ENCODE data around the gene ADCK2. TPM values are rescaled to one million over a fixed set of nuclear protein-coding genes. Genes with fewer than 3 reads are reported as not detected.
"Not testable (repeated sequence)": the region's sequence is repeated elsewhere in the genome, so short reads cannot be mapped to it uniquely, and the experiment has no call there.

The ADCK2 gene
- total RNA-seq, 2 experiments from 2014 or later = 23.3 to 23.9 TPM

DNA sequence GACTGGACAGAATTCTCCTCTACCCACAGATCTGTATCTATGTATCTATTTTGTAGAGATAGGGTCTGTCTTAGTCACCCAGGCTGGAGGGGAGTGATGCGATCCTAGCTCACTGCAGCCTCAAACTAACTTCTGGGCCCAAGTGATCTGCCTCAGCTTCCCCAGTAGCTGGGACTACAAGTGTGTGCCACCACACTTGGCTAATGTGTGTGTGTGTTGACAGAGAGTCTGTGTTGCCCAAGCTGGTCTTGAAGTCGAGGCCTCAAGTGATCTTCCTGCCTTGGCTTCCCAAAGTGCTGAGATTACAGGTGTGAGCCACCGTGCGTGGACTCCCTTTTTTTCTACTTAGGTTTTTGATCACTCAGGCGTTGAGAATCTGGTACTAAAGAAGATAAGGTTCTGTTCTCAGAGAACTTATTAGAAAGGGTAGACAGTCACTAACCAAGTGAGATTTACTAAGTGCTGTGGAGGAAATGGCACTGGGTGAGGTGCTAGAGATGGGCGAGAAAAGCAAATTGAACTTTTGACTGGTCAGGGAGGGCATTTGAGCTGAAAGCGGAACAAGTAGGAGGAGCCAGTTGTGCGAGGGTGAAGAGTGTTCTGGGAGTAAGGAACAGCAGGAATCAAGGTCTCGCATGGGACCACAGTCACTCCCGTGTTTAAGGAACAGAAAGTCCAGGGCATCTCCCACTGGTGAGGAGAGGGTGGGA is 41.7 kb downstream of the ADCK2 start:
- Mint-ChIP-seq H3K36me3 (peaks cover 32% of the 10 kb centered on the region), H3K27me3 (no peaks in the 10 kb centered on the region), H3K4me1 (peaks cover under 1% of the 10 kb centered on the region)

DNA sequence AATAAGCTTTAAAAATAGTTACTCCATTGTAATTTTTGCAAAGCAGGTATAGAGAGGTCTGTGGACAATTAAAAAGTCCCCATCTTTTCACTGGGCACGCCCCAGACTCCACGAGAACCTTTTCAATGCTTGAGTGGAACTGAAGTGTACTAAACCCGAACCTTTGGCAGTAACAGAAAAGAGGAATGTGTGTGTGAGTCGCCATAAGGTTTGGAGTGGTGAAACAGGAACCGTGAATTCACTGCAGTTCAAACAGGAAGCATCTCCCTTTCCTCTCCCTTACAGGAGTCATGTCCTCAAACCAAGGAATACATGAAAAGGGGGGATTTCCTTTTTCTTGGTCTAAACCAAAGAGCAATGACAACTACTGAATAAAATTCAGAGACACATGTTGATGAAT is 47.0 kb downstream of the ADCK2 start:
- Mint-ChIP-seq H3K4me1 (peaks cover 24% of the 10 kb centered on the region), H3K4me3 (no peak overlapping the region), H3K36me3 (peaks cover 3% of the 10 kb centered on the region), H3K27me3 (no peaks in the 10 kb centered on the region), H3K9me3 (no peaks in the 10 kb centered on the region), H3K27ac (no peak overlapping the region)
- no peak for DNase-seq

More for the DNA sequence above, 41.7 kb downstream of the ADCK2 start:
- peak overlapping the region; percentile 3 for H3K27ac Mint-ChIP-seq
- no peak for DNase-seq
- H3K4me3 Mint-ChIP-seq = no peak overlapping the region
- H3K9me3 Mint-ChIP-seq = peaks cover 10% of the 10 kb centered on the region

DNA sequence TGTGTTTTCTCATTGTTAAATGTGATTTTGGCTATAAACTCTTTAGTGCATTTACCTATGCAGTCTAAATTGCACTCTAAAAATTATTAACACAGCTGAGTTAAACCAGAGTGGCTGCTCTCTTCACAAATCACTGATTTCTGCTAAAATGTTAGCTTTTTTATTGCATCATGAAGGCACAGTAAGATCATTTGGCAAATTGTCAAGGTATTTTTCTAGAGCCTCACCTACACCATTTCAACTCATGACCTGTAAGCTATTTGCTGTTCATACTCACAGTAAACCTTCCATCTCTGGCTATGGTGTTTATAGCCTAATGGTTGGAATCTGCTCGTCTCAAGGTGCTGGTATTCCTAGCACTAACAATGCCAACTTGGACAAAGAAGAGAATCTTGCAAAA is 49.5 kb downstream of the ADCK2 start:
- no peaks in the 10 kb centered on the region for H3K9me3 Mint-ChIP-seq
- H3K4me1 Mint-ChIP-seq = peaks cover 34% of the 10 kb centered on the region
- H3K4me3 Mint-ChIP-seq = no peak overlapping the region
- H3K27me3 Mint-ChIP-seq = no peaks in the 10 kb centered on the region
- H3K27ac Mint-ChIP-seq = no peak overlapping the region
- DNase-seq = no peak
- no peaks in the 10 kb centered on the region for H3K36me3 Mint-ChIP-seq

DNA sequence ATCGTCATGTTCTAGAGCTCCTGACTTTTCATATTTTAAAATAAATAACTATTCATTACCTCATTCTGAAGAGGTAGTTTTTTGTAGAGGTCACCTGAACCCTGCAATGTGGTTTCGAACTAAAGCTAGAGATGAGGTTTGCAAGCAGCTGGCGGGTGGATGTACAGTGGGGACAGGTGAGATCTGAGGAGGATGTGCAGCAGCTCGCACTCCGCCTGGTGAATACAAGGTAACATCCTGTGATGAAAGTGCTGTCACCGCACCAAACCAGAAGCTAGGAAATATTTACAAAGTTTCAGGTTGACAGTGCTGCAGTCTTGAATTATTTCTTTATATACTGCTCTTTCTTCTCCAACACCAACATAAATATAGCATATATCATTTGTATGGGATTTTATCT is 50.3 kb downstream of the ADCK2 start:
- peak overlapping the region; percentile 77 for H3K27ac Mint-ChIP-seq
- H3K9me3 Mint-ChIP-seq = no peaks in the 10 kb centered on the region
- H3K27me3 Mint-ChIP-seq = no peaks in the 10 kb centered on the region
- peak; percentile 49 for DNase-seq
- no peaks in the 10 kb centered on the region for H3K36me3 Mint-ChIP-seq
- peak overlapping the region; percentile 42 for H3K4me3 Mint-ChIP-seq
- H3K4me1 Mint-ChIP-seq = peaks cover 34% of the 10 kb centered on the region

DNA sequence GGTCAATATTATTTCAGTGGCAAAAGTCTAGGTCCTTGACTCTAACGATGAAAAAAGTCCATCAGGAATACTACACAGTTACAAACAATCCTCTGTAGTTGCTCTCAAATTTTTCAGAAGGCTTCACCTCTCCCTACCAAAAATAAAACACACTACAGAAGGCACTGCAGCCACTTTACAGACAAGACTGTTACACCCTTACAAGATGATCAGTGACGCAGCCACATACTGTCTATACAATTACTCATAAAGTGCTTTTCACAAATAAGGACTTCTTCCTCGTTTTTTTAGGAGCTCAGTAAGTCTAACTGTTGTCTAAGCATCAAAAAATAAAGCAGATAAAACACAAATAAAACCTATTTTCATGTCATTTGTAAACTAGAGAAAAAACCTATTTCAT is 50.8 kb downstream of the ADCK2 start:
- Mint-ChIP-seq H3K4me1 (peaks cover 34% of the 10 kb centered on the region), H3K4me3 (no peak overlapping the region), H3K27me3 (no peaks in the 10 kb centered on the region), H3K27ac (peak overlapping the region; percentile 57), H3K9me3 (no peaks in the 10 kb centered on the region), H3K36me3 (no peaks in the 10 kb centered on the region)
- DNase-seq = no peak

DNA sequence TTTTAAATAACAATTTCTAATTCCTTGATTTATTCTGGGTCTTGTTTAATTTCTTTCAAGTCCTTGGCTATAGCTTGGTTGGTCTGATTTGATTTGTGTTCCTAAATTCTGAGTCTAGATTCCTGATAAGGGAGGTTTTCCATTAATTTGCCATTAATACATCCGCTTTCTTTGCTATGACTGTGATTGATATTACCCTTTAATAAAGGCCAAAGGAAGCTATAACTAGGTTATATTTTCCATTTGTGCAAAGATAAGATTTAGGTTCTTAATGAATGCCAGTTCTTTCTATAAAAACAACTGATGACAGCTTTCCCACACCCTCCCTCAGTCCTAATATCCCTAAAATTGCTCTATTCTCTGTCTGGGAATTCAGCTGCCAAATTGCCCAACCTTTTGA is 52.0 kb downstream of the ADCK2 start:
- no peaks in the 10 kb centered on the region for H3K9me3 Mint-ChIP-seq
- H3K27me3 Mint-ChIP-seq = no peaks in the 10 kb centered on the region
- no peak overlapping the region for H3K27ac Mint-ChIP-seq
- no peak for DNase-seq
- H3K4me3 Mint-ChIP-seq = no peak overlapping the region
- H3K4me1 Mint-ChIP-seq = peaks cover 32% of the 10 kb centered on the region
- H3K36me3 Mint-ChIP-seq = peaks cover 1% of the 10 kb centered on the region

DNA sequence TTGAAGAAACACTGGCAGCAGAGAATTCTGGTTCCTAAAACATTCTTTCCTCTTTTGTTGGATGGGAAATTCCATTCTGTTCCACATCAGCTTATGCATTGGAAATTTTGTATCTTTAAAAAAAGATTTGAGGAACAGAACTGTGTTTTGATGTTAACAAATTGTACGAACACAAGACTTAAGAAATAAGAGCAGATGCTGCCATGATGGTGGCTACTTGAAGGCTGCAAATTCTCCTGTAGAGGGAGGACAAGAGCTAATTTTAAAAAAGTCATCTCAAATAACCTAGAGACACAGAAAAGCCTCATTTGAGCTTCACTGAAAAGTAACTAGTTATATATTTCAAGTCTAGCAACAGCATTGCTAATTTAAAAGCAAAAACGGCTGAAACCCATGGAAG is 53.5 kb downstream of the ADCK2 start:
- Mint-ChIP-seq H3K27me3 (no peaks in the 10 kb centered on the region), H3K36me3 (peaks cover 2% of the 10 kb centered on the region), H3K4me3 (no peak overlapping the region), H3K9me3 (no peaks in the 10 kb centered on the region), H3K4me1 (peaks cover 29% of the 10 kb centered on the region), H3K27ac (peak overlapping the region; percentile 22)
- DNase-seq = no peak

DNA sequence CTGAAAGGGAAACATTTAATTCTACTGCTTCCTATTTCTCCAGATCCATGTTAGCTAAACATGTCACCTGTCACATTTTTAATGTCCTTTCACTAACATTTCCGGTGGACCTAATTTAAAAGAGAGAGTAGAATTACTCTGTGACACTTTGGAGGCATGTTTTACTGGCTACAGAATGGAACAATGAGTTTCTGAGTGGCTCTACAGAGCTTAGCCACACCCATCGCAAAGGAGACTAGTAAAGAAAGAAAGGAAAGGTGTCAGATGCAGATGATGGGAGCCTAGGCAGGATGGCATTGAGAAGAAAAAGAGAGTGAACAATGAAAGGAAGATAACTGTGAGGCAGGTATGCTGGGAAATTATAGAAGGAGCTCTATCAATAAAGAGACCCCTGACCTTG is 59.7 kb downstream of the ADCK2 start:
- Mint-ChIP-seq H3K9me3 (no peaks in the 10 kb centered on the region), H3K4me1 (no peaks in the 10 kb centered on the region), H3K36me3 (peaks cover 5% of the 10 kb centered on the region), H3K4me3 (no peak overlapping the region), H3K27me3 (no peaks in the 10 kb centered on the region), H3K27ac (no peak overlapping the region)
- DNase-seq = no peak

DNA sequence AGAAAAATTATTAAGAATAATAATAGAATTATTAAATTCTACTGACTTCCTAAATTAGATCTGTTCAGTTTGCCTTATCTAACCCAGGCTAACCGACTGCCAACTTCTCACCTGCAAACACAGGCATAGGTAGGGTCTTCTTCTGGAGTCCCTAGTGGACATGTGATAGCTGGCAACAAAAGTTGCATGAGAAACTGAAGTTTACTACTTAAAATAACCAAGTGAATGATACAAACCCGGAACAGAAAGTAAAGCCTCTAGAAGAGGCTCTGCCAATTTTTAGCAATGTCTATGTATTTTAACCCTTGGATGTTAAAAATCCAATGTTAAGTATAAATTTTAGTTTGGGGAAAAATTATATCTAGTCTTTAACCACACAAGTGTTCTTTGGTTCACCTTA is 61.4 kb downstream of the ADCK2 start:
- no peak for DNase-seq
- no peak overlapping the region for H3K4me3 Mint-ChIP-seq
- no peaks in the 10 kb centered on the region for H3K4me1 Mint-ChIP-seq
- peaks cover 5% of the 10 kb centered on the region for H3K36me3 Mint-ChIP-seq
- H3K27ac Mint-ChIP-seq = no peak overlapping the region
- H3K27me3 Mint-ChIP-seq = no peaks in the 10 kb centered on the region
- H3K9me3 Mint-ChIP-seq = no peaks in the 10 kb centered on the region

DNA sequence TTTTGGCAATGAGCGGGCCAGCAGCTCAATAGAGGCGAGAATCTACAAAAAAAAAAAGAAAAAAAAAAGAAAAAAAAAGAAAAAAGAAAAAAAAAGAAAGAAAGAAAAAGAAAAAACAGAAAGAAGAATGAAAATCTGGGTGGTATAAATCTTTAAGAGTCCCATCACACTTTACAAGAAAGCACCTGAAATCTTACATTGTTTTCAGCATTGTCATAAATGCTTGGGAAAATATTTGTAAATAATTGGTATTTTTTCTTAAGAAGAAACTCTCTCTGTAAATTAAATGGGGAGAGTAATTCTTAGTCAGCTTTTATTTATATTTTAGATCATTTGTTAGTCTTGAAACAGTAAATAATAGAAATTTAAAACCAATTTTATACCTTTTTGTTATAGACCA is 62.0 kb downstream of the ADCK2 start:
- DNase-seq = no peak
- H3K4me1 Mint-ChIP-seq = no peaks in the 10 kb centered on the region
- no peaks in the 10 kb centered on the region for H3K9me3 Mint-ChIP-seq
- H3K27ac Mint-ChIP-seq = no peak overlapping the region
- no peaks in the 10 kb centered on the region for H3K27me3 Mint-ChIP-seq
- H3K4me3 Mint-ChIP-seq = no peak overlapping the region
- peaks cover 4% of the 10 kb centered on the region for H3K36me3 Mint-ChIP-seq

DNA sequence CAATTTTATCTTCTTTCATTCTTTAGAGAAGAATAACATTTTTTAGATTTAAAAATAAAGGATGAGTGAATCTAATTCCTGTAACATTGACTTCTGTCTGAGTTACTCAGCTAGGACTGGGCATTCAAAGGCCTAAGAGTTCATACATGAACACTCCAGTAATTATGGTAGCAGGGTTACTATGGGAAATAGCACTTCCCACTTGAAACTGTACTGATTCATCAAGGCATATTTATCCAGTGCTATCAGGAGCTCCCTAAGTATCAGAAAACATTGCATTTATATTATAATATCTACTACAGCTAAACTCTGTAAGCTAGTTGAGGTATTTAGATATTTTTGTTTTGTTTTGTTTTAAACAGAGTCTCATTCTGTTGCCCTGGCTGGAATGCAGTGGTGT is 65.5 kb downstream of the ADCK2 start:
- H3K36me3 Mint-ChIP-seq = peaks cover 6% of the 10 kb centered on the region
- H3K4me1 Mint-ChIP-seq = no peaks in the 10 kb centered on the region

DNA sequence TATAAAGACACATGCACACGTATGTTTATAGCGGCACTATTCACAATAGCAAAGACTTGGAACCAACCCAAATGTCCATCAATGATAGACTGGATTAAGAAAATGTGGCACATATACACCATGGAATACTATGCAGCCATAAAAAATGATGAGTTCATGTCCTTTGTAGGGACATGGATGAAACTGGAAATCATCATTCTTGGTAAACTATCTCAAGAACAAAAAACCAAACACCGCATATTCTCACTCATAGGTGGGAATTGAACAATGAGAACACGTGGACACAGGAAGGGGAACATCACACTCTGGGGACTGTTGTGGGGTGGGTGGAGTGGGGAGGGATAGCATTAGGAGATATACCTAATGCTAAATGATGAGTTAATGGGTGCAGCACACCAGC is 70.5 kb downstream of the ADCK2 start:
- not testable (repeated sequence) for H3K4me1 Mint-ChIP-seq, H3K4me3 Mint-ChIP-seq, H3K9me3 Mint-ChIP-seq, H3K27ac Mint-ChIP-seq, H3K27me3 Mint-ChIP-seq, DNase-seq
- peaks cover 12% of the 10 kb centered on the region for H3K36me3 Mint-ChIP-seq

More for the DNA sequence above, 65.5 kb downstream of the ADCK2 start:
- Mint-ChIP-seq H3K27me3 (no peaks in the 10 kb centered on the region), H3K27ac (no peak overlapping the region), H3K9me3 (no peaks in the 10 kb centered on the region), H3K4me3 (no peak overlapping the region)
- DNase-seq = no peak

DNA sequence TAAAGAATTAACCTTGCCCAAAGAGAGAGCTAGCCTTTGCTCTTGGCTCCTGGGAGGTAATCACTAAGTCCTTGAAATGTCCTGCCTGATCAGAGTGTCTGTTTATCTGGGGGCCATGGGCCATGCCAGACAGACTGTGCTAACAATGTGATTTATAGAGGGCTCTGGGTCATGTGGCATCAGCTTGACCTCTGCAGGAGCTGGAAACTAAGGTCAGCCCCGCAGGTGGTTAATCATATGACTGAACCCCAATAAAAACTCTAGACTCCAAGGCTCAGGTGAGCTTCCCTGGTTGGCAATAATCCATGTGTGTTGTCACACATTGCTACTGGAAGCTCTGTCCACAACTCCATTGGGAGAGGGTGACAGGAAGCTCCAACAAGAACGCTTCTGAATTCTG is 71.3 kb downstream of the ADCK2 start:
- H3K27ac Mint-ChIP-seq = no peak overlapping the region
- H3K27me3 Mint-ChIP-seq = no peaks in the 10 kb centered on the region
- no peaks in the 10 kb centered on the region for H3K4me1 Mint-ChIP-seq
- H3K4me3 Mint-ChIP-seq = no peak overlapping the region
- DNase-seq = no peak
- H3K36me3 Mint-ChIP-seq = peaks cover 12% of the 10 kb centered on the region
- H3K9me3 Mint-ChIP-seq = no peaks in the 10 kb centered on the region

Other genes starting within 250 kb of the ADCK2 start
- gene MKRN1, start 193.4 kb upstream of the ADCK2 start, total RNA-seq = 10 to 100 TPM; 47.7 to 48.1 TPM
- gene DENND2A, start 32.1 kb upstream of the ADCK2 start, total RNA-seq = not detected
- 100 to 1,000 TPM; 175 to 196 TPM for gene NDUFB2, start 23.8 kb downstream of the ADCK2 start, total RNA-seq